H9 (cell line): ENCODE measurements around the gene CENPO. TPM values are rescaled to one million over a fixed set of nuclear protein-coding genes. Genes with fewer than 3 reads are reported as not detected.

Source experiments
- DNase-seq: peaks from one replicate; pipeline ENCODE4 v3.0.0-alpha.2; 2017
- H2AFZ ChIP-seq: one replicate; pipeline ENCODE4 v1.6.1; 2013; ENCODE audit warnings: mild to moderate bottlenecking, low read length, control low read depth, moderate library complexity
- H2AK5ac ChIP-seq: 2 replicates; pipeline ENCODE4 v1.6.1; 2013; ENCODE audit warnings: low read length, control low read depth, mixed read lengths; ENCODE audit not compliant: insufficient read length
- H2BK120ac ChIP-seq: one replicate; pipeline ENCODE4 v1.6.1; 2013; ENCODE audit warnings: low read depth, mild to moderate bottlenecking, low read length, control low read depth, inconsistent platforms; ENCODE audit not compliant: poor library complexity, severe bottlenecking
- H2BK12ac ChIP-seq: 2 replicates; pipeline ENCODE4 v1.6.1; 2013; ENCODE audit warnings: low read length, control low read depth, mixed read lengths, low read depth; ENCODE audit not compliant: insufficient read length
- H2BK15ac ChIP-seq: 2 replicates; pipeline ENCODE4 v1.6.1; 2013; ENCODE audit warnings: low read depth, low read length, control low read depth
- H2BK20ac ChIP-seq: one replicate; pipeline ENCODE4 v1.6.1; 2013; ENCODE audit warnings: low read depth, mild to moderate bottlenecking, low read length, control low read depth, inconsistent platforms; ENCODE audit not compliant: poor library complexity, severe bottlenecking
- H2BK5ac ChIP-seq: 2 replicates; pipeline ENCODE4 v1.6.1; 2013; ENCODE audit warnings: low read length, control low read depth, mixed read lengths; ENCODE audit not compliant: insufficient read length
- H3K14ac ChIP-seq: 2 replicates; pipeline ENCODE4 v1.6.1; 2013; ENCODE audit warnings: low read length, control low read depth; ENCODE audit not compliant: insufficient read depth
- H3K18ac ChIP-seq: 2 replicates; pipeline ENCODE4 v1.6.1; 2013; ENCODE audit warnings: low read depth, mild to moderate bottlenecking, mixed read lengths, low read length, control low read depth; ENCODE audit not compliant: insufficient read length
- H3K23ac ChIP-seq: 2 replicates; pipeline ENCODE4 v1.6.1; 2013; ENCODE audit warnings: low read length, control low read depth, mixed read lengths, low read depth; ENCODE audit not compliant: insufficient read length
- H3K23me2 ChIP-seq: 2 replicates; pipeline ENCODE4 v1.6.1; 2013; ENCODE audit warnings: low read depth, mild to moderate bottlenecking, mixed read lengths, low read length, control low read depth; ENCODE audit not compliant: insufficient read length, poor library complexity, severe bottlenecking
- H3K27ac ChIP-seq: 2 replicates; pipeline ENCODE4 v1.5.1; 2013; ENCODE audit warnings: low read length, control low read depth, mixed read lengths, low read depth; ENCODE audit not compliant: insufficient read length
- H3K27me3 ChIP-seq: 2 replicates; pipeline ENCODE4 v1.6.1; 2013; ENCODE audit warnings: low read length, control low read depth, inconsistent platforms; ENCODE audit not compliant: insufficient read depth
- H3K4ac ChIP-seq: 2 replicates; pipeline ENCODE4 v1.6.1; 2013; ENCODE audit warnings: low read depth, mild to moderate bottlenecking, control low read depth, inconsistent platforms, low read length, moderate library complexity
- H3K4me1 ChIP-seq: 2 replicates; pipeline ENCODE4 v1.6.1; 2013; ENCODE audit warnings: low read length, control low read depth, inconsistent platforms; ENCODE audit not compliant: insufficient read depth
- H3K4me2 ChIP-seq: 2 replicates; pipeline ENCODE4 v1.6.1; 2013; ENCODE audit warnings: low read length, control low read depth, mixed read lengths; ENCODE audit not compliant: insufficient read length, insufficient read depth
- H3K56ac ChIP-seq: 2 replicates; pipeline ENCODE4 v1.6.1; 2013; ENCODE audit warnings: low read depth, mild to moderate bottlenecking, mixed read lengths, low read length, control low read depth; ENCODE audit not compliant: insufficient read length
- H3K79me1 ChIP-seq: 2 replicates; pipeline ENCODE4 v1.6.1; 2013; ENCODE audit warnings: low read depth, mild to moderate bottlenecking, moderate library complexity, low read length, control low read depth, inconsistent platforms; ENCODE audit not compliant: insufficient read depth, poor library complexity, severe bottlenecking
- H3K79me2 ChIP-seq: 2 replicates; pipeline ENCODE4 v1.6.1; 2013; ENCODE audit warnings: low read length, control low read depth, inconsistent platforms; ENCODE audit not compliant: insufficient read depth
- H3K9ac ChIP-seq: 2 replicates; pipeline ENCODE4 v1.6.1; 2013; ENCODE audit warnings: low read length, control low read depth, mixed read lengths; ENCODE audit not compliant: insufficient read length; ENCODE audit errors: extremely low read depth
- H3K9me3 ChIP-seq: one replicate; pipeline ENCODE4 v1.6.1; 2013; ENCODE audit warnings: low read depth, low read length, inconsistent platforms; ENCODE audit not compliant: control insufficient read depth
- H3T11ph ChIP-seq: one replicate; pipeline ENCODE4 v1.6.1; 2013; ENCODE audit warnings: mild to moderate bottlenecking, low read length, control low read depth, inconsistent platforms
- H4K20me1 ChIP-seq: one replicate; pipeline ENCODE4 v1.6.1; 2013; ENCODE audit not compliant: control insufficient read depth, insufficient read length, insufficient read depth
- H4K5ac ChIP-seq: 2 replicates; pipeline ENCODE4 v1.6.1; 2013; ENCODE audit warnings: low read depth, mild to moderate bottlenecking, mixed read lengths, low read length, control low read depth; ENCODE audit not compliant: insufficient read length
- H4K8ac ChIP-seq: replicated peaks from 2 replicates; pipeline ENCODE4 v1.6.1; 2013; ENCODE audit warnings: low read length, control low read depth, mixed read lengths, low read depth; ENCODE audit not compliant: insufficient read length
- H4K91ac ChIP-seq: 2 replicates; pipeline ENCODE4 v1.6.1; 2013; ENCODE audit warnings: low read depth, mild to moderate bottlenecking, moderate library complexity, mixed read lengths, low read length, control low read depth; ENCODE audit not compliant: insufficient read length
- H3K27ac Mint-ChIP-seq, 3 experiments: 2 replicates in 2 of 3; 3 replicates in 1 of 3; pipeline ENCODE4 v1.8.0; 2020 to 2021; ENCODE audit warnings: mixed read lengths in 3 of 3, mild to moderate bottlenecking in 1 of 3, moderate library complexity in 1 of 3
- H3K27me3 Mint-ChIP-seq: 2 replicates; pipeline ENCODE4 v1.8.0; 2021; ENCODE audit warnings: low read depth, mild to moderate bottlenecking, moderate library complexity, mixed read lengths
- H3K36me3 Mint-ChIP-seq, 3 experiments: 2 replicates in 2 of 3; 3 replicates in 1 of 3; pipeline ENCODE4 v1.8.0; 2020 to 2021; ENCODE audit warnings: low read depth in 3 of 3, mixed read lengths in 3 of 3; ENCODE audit not compliant: insufficient read depth in 1 of 3
- H3K4me1 Mint-ChIP-seq, 2 experiments: 2 replicates each; pipeline ENCODE4 v1.8.0; 2020; ENCODE audit warnings: mixed read lengths in 2 of 2
- H3K4me3 Mint-ChIP-seq, 2 experiments: 2 replicates in 1 of 2; 3 replicates in 1 of 2; pipeline ENCODE4 v1.8.0; 2020 to 2021; ENCODE audit warnings: mild to moderate bottlenecking in 2 of 2, mixed read lengths in 2 of 2, moderate library complexity in 1 of 2
- H3K9me3 Mint-ChIP-seq, 2 experiments: 2 replicates in 1 of 2; 3 replicates in 1 of 2; pipeline ENCODE4 v1.8.0; 2020; ENCODE audit warnings: mild to moderate bottlenecking in 2 of 2, mixed read lengths in 2 of 2, moderate library complexity in 1 of 2
- CTCF ChIP-seq: fragments of 200-600 bp; sonication (generic); conservative IDR thresholded peaks from 3 replicates; pipeline ENCODE4 v1.8.0; 2021; ENCODE audit warnings: antibody characterized with exemption, mild to moderate bottlenecking
- WGBS: extraction: QIAGEN DNeasy Blood & Tissue Kit; methylation state at CpG from one replicate; pipeline ENCODE4 v1.1.7; 2013; ENCODE audit warnings: missing lambda C conversion rate, low lambda C conversion rate, mixed read lengths; ENCODE audit not compliant: insufficient read length; ENCODE audit errors: extremely low coverage; 5-methylcytosine and 5-hydroxymethylcytosine counted together
- total RNA-seq: library from RNA; stranded (reverse); gene quantifications from 2 replicates; pipeline ENCODE4 v1.2.1, GENCODE V29; 2021

Gene CENPO
- total RNA-seq, 1 experiment from 2014 or later = 49.5 TPM

GRCh38 chr2:24832073-24832461 lies 38.8 kb downstream of the CENPO start:
- H3K79me2 ChIP-seq = no peaks in the 10 kb centered on the region
- no peak overlapping the region for H2AFZ ChIP-seq
- H2BK120ac ChIP-seq = no peak overlapping the region
- H3K23ac ChIP-seq = no peak overlapping the region
- peaks cover 2% of the 10 kb centered on the region; the same call in 1 of the 2 replicates for H3K4me1 ChIP-seq
- no peak overlapping the region for H2BK5ac ChIP-seq
- H2BK20ac ChIP-seq = no peak overlapping the region
- H4K20me1 ChIP-seq = no peaks in the 10 kb centered on the region
- H4K91ac ChIP-seq = no peak overlapping the region
- H3K9me3 ChIP-seq = no peaks in the 10 kb centered on the region
- no peaks in the 10 kb centered on the region; the same call in none of the 2 replicates for H3K27me3 Mint-ChIP-seq
- peaks cover 0 to 7% of the 10 kb centered on the region in 2 experiments; a peak in 4 of 5 replicates for H3K9me3 Mint-ChIP-seq
- no peak overlapping the region for H3K27ac ChIP-seq
- H3K23me2 ChIP-seq = no peaks in the 10 kb centered on the region
- no peak overlapping the region for H3K18ac ChIP-seq
- H3K27ac Mint-ChIP-seq = 0 out of 7 replicates have a peak overlapping the region, but pooled peaks of 1 of the 3 experiments have one; percentile 12
- H3K14ac ChIP-seq = peak overlapping the region; percentile 31; the same call in 1 of the 2 replicates
- H4K5ac ChIP-seq = no peak overlapping the region
- no peaks in the 10 kb centered on the region for H3K79me1 ChIP-seq
- no peak overlapping the region for H2AK5ac ChIP-seq
- no peak overlapping the region for H3T11ph ChIP-seq
- peaks cover 31 to 34% of the 10 kb centered on the region in 2 experiments for H3K4me1 Mint-ChIP-seq
- H3K27me3 ChIP-seq = no peaks in the 10 kb centered on the region
- no peak overlapping the region for H3K4me2 ChIP-seq
- no CpG with 5 or more reads among the region's 14 CpGs for WGBS
- no peak overlapping the region for H3K9ac ChIP-seq
- no peak overlapping the region for H4K8ac ChIP-seq
- H2BK15ac ChIP-seq = no peak overlapping the region
- DNase-seq = no peak
- no peak for TF ChIP-seq CTCF
- no peak overlapping the region for H3K4me3 Mint-ChIP-seq
- peaks cover 33 to 40% (median 34%) of the 10 kb centered on the region in 3 experiments for H3K36me3 Mint-ChIP-seq
- H2BK12ac ChIP-seq = no peak overlapping the region
- no peak overlapping the region for H3K4ac ChIP-seq
- no peak overlapping the region for H3K56ac ChIP-seq
